ENCODE results near the gene CNTN1. TPM values are rescaled to one million over a fixed set of nuclear protein-coding genes. Genes with fewer than 3 reads are reported as not detected.
A peak's percentile ranks its signal among the peaks of the same experiment; 100 is the strongest.

Gene CNTN1
- total RNA-seq, 1 experiment from 2014 or later, result 3.0 TPM

- TF ChIP-seq EZH2 (IDR thresholded peaks at IDR 0.05) (no peak), CEBPB (IDR thresholded peaks at IDR 0.05; ENCODE audit: low read depth) (no peak), RAD21 (IDR thresholded peaks at IDR 0.05; ENCODE audit: low read depth) (no peak), SP1 (IDR thresholded peaks at IDR 0.05; ENCODE audit: low read depth) (no peak), POLR2AphosphoS5 (IDR thresholded peaks at IDR 0.05; ENCODE audit: low read depth, low read length) (no peak), SIN3A (IDR thresholded peaks at IDR 0.05; ENCODE audit: low read depth) (no peak), EZH2phosphoT487 (IDR thresholded peaks at IDR 0.05; ENCODE audit: borderline replicate concordance) (no peak), EGR1 (IDR thresholded peaks at IDR 0.05; ENCODE audit: low read depth) (no peak), JUND (IDR thresholded peaks at IDR 0.05) (no peak), CTCF (IDR thresholded peaks at IDR 0.05 in 2 of 3, conservative IDR thresholded peaks at IDR 0.05 in 1 of 3; ENCODE audit: borderline replicate concordance in 1 of 3, insufficient read depth in 1 of 3, low read depth in 2 of 3, low read length in 2 of 3) (no peak), ZNF274 (IDR thresholded peaks at IDR 0.05; ENCODE audit: low read depth, low read length) (no peak), TCF7L2 (IDR thresholded peaks at IDR 0.05; ENCODE audit: borderline replicate concordance, extremely low read depth, insufficient read depth, insufficient read length) (no peak), CBX3 (IDR thresholded peaks at IDR 0.05; ENCODE audit: low read depth) (no peak), REST (IDR thresholded peaks at IDR 0.05; ENCODE audit: low read depth) (no peak), ZFX (IDR thresholded peaks at IDR 0.05) (no peak), ELF1 (IDR thresholded peaks at IDR 0.05; ENCODE audit: borderline replicate concordance, low read depth) (no peak), ZBTB33 (IDR thresholded peaks at IDR 0.05; ENCODE audit: extremely low read depth, insufficient replicate concordance, low read length) (no peak), FOSL1 (IDR thresholded peaks at IDR 0.05; ENCODE audit: low read depth) (no peak), ATF3 (IDR thresholded peaks at IDR 0.05) (no peak), YY1 (IDR thresholded peaks at IDR 0.05; ENCODE audit: extremely low read depth, insufficient replicate concordance, low read depth, low read length) (no peak)
- intact Hi-C loops (cut with micrococcal nuclease), result no loop called here
- no peak overlapping the region for H3K4me3 ChIP-seq (replicated peaks in 1 of 2; ENCODE audit: low read depth in 1 of 2, low read length in 2 of 2)
- H3K27ac ChIP-seq (ENCODE audit: low read depth, low read length), result no peak overlapping the region
- BruUV-seq (replicated peaks), result no TSS peak
- H3K9me3 ChIP-seq (ENCODE audit: control insufficient read depth in 1 of 2, insufficient read depth in 1 of 2, low read depth in 1 of 2, low read length in 2 of 2), result no peaks in the 10 kb centered on the region
- ATAC-seq (no peak), DNase-seq (ENCODE audit: low read depth, low spot score) (peak; percentile 12)
- no peaks in the 10 kb centered on the region for H3K79me2 ChIP-seq (ENCODE audit: insufficient read depth, low read length)
- no peak overlapping the region for H3K9ac ChIP-seq (ENCODE audit: low read length)
- no peak overlapping the region for H3K4me2 ChIP-seq (ENCODE audit: low read length)
- H3K9me2 ChIP-seq (ENCODE audit: insufficient read depth), result no peaks in the 10 kb centered on the region
- no peak overlapping the region for H2AFZ ChIP-seq (ENCODE audit: low read depth, low read length, poor library complexity, severe bottlenecking)
- CTCF ChIA-PET, result no interaction called here
- H3K36me3 ChIP-seq (ENCODE audit: control insufficient read depth in 1 of 2, insufficient read depth in 2 of 2, low read length in 2 of 2), result no peaks in the 10 kb centered on the region
- H3K27me3 ChIP-seq (ENCODE audit: insufficient read depth, low read length), result no peaks in the 10 kb centered on the region
- no peaks in the 10 kb centered on the region for H4K20me1 ChIP-seq (ENCODE audit: insufficient read depth)
- POLR2A ChIA-PET, result interaction anchor here (0.7 kb wide), 1 partner anchor 222 kb away, joined by 4 read pairs; no protein-coding TSS in a partner anchor
- no peaks in the 10 kb centered on the region for H3K4me1 ChIP-seq (ENCODE audit: control insufficient read depth in 1 of 2, insufficient read depth in 2 of 2, low read length in 2 of 2)
- RAD21 ChIA-PET (ENCODE audit: low non-redundant PET in 1 of 2, low total read pairs in 2 of 2, uncharacterized antibody in 2 of 2, unreplicated experiment in 2 of 2), result no interaction called here
These were observed 288.3 kb downstream of the CNTN1 start for GRCh38 chr12:40980427-40980961.

All from HCT116 (cell line).